GM19372 (cell line): ENCODE results near the gene GRIN3B.
"Not testable (repeated sequence)": the region's sequence is repeated elsewhere in the genome, so short reads cannot be mapped to it uniquely, and the experiment has no call there.

Source experiments
- ATAC-seq: cut with Tn5 transposase; IDR thresholded peaks from one replicate; pipeline ENCODE4 v1.9.1; 2021; ENCODE audit warnings: mild to moderate bottlenecking, low read depth, moderate library complexity; ENCODE audit not compliant: unreplicated experiment

GRIN3B gene, protein sequence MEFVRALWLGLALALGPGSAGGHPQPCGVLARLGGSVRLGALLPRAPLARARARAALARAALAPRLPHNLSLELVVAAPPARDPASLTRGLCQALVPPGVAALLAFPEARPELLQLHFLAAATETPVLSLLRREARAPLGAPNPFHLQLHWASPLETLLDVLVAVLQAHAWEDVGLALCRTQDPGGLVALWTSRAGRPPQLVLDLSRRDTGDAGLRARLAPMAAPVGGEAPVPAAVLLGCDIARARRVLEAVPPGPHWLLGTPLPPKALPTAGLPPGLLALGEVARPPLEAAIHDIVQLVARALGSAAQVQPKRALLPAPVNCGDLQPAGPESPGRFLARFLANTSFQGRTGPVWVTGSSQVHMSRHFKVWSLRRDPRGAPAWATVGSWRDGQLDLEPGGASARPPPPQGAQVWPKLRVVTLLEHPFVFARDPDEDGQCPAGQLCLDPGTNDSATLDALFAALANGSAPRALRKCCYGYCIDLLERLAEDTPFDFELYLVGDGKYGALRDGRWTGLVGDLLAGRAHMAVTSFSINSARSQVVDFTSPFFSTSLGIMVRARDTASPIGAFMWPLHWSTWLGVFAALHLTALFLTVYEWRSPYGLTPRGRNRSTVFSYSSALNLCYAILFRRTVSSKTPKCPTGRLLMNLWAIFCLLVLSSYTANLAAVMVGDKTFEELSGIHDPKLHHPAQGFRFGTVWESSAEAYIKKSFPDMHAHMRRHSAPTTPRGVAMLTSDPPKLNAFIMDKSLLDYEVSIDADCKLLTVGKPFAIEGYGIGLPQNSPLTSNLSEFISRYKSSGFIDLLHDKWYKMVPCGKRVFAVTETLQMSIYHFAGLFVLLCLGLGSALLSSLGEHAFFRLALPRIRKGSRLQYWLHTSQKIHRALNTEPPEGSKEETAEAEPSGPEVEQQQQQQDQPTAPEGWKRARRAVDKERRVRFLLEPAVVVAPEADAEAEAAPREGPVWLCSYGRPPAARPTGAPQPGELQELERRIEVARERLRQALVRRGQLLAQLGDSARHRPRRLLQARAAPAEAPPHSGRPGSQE

DNA sequence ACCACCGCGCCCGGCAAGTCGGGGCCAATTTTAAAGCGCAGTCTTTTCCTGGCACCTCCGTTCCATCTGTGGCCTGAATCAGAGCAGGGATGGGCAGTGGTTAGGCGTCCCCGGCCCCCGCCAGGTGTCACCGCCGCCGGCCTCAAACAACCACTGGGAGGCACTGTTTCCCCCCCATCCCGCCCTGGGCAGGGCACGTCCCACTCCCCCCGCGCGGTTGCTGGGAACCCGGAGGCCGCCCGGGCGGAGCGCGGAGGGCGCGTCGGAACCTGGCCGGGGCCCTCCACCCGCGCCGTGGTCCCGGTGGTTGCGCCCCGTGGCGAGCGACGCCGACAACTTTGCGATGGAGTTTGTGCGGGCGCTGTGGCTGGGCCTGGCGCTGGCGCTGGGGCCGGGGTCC lies at the start of gene GRIN3B:
TSS of gene GRIN3B (plus strand) at position 325 of the 400 bp plus-strand sequence. CDS start at position 344, 19 bp downstream.
- ATAC-seq: no peak

DNA sequence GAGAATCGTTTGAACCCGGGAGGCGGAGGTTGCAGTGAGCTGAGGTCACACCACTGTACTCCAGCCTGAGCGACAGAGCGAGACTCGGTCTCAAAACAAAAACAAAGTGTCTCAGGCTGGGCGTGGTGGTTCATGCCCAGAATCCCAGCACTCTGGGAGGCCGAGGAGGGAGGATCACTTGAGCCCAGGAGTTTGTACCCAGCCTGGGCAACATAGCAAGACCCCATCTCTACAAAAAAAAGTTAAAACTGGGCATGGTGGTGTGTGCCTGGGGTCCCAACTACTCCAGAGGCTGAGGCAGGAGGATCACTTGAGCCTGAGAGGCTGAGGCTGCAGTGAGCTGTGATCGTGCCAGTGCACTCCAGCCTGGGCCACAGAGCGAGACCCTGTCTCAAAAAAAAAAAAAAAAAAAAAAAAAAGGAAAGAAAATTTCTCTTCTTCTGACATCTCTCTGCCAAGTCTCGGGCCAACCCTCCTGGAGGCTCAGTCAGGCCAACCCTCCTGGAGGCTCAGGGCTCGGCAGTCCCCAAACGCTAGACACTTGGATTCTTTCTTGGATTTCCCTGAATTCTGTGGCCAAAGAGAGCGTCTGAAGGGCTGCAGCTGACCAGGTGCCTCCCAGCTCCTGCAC lies 48.1 kb upstream of the GRIN3B start:
- no peak for ATAC-seq

DNA sequence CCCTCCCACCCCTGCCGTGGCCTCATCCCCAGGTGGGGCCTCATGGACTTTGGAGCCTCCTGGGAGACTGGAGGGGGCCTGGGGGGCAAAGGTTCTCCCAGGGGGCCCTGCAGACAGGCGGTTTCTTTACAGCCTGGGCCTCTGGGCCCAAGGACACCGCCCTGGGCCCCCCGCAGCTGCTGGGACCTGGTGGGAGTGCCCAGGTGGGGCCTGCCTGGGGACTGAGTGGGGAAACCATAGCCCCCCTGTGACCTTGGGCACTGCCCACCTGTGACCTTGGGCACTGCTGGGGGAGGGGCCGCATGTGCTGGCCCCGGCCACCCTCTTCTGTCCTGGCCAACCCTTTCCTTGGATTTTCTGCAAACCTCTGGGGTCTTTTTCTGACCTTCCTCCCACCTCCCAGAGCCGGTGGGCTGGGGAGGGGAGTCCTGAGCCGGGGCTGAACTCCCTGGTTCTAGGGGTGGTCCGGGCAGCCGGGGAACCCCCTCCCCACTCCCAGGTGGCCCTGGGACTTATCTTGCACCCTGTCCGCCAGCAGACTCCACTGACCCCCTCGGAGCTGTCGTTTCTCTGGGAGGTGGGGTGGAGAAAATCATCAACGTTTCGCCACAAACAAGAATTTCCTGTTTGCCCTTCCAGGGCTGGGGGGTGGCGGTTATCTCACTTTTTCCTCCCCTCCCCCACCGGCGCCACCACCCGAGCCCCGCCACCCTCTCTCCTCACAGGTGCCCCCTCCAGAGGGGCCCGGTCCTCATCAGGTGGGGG lies 47.4 kb upstream of the GRIN3B start:
- ATAC-seq: no peak

DNA sequence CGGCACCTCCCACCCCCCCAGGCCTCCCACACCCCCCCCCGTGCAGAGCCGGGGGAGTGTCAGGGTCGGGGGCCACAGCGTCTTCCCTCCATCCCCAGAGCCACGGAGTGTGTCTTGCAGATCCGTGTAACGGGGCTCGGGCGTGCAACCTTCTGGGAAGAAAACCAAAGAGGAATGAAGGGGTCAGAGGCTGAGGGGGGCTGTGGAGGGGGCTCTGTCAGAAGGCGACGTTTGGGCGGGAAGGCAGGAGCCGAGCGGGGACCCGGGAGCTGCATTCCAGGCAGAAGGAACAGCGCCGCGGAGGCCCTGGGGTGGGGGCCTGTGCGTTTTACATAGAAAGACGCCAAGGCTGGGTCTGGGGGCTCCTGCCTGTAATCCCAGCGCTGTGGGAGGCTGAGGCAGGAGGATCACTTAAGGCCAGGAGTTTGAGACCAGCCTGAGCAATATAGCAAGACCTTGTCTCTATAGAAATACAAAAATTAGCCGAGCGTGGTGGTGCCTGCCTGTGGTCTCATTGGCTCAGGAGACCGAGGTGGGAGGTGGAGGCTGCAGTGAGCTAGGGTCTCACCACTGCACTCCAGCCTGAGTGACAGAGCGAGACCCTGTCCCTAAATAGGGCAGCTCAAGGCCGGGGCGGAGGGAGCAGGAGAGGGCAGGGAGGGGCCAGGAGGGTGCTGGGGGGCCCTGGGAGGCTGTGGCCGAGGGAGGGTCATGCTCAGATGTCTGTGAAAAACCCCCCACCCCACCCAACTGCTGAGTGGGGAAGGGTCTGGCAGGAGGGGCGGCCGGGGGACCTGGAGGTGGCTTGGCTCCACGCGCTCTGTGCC lies 46.6 kb upstream of the GRIN3B start:
- no peak for ATAC-seq

DNA sequence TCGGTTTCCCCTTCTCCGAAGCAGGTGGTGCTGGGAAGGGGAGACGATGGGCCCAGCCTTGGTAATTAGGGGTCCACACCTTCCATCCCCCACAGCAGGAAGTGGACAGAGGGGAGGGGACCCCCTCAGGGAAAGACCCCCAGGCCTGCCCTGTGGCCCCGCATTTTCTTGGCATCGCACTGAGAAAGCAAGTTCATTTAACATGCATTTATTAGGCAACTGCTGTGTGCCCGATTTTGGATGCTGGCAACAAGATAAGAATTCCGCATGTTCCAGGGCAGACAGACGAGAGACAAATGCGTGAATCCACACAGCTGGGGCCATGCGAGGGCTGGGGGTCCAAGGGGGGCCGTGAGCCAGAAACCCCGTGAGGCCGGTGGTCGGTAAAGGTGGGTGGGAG lies 45.9 kb upstream of the GRIN3B start:
- no peak for ATAC-seq

DNA sequence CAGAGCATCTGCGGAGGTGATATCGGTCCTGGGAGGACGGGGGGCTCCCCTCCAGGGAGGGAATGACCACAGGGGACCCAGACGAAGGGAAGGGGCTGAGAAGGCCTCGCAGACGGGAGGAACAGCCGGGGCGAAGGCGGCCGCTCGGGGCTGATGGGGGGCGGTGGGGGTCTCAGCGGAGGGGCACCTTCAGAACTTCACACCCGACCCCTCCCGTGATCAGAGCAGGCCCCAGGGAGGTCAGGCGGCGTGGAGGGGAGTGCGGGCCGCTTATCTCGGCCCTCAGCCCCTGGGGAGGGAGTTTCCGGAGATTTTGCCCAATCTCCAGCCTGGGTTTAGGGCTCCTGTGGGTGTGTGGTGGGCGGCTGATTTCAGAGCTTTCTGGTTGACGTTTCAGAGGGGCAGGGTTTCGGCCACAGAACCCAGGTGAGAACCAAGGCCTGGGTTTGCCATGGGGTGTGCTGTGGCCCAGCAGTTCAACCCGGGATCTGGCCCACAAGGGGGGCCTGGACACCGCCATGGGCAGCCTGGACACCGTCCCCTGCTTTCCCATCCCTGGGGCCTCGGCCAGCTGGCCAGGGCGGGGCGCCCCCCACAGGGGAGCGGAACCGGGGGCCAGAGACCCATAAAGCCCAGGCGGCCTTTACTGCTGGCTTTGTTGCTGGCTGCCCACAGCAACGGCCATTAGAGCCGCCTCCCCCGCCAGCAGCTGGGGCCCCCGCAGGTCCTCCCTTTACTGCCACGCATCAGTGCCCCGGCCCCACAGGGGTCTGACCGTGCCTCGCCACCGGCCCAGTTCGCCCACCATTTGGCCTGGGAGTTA lies 45.3 kb upstream of the GRIN3B start:
- ATAC-seq: no peak

DNA sequence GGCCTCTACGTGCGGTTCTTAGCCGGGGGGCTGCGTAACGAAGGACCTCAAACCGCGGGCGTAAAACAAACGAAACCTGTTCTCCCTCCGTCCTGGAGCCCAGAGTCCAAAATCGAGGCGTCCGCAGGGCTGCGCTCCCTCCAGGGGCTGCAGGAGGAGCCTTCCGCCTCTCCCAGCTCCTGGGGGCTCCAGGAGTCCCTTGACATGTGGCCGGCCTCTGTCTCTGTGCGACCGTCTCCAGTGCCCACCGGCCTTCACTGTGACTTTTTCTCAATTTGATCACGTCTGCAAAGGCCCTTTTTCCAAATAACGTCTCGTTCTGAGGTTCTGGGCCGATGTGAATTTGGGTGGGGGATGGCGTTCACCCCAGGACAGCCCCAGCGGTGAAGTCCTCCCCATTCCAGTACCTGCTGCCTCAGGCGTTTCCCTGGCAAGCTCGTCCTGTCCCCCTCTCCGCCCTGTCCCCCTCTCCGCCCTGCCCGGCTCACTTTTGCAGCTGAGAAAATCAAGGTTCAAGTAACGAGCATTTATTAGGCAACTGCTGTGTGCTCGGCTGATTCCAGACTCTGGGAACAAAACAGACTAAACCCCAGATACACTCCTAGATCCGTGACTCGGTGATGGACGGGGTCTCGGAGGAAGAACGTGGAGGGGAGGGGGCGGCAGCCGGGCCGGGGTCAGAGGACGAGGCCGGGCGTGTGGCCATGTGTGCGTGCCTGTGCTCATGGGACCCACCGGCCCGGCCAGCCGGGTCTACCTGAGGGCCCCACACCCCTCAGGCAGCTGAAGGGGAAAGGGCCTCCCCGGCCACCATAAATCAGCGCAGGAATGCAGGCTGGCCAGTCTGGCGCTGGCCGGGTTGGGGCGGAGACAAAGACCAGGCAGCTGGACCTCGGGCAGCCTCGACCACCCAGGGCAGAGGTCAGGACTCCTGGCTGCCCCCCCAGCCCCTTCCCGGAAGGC lies 44.1 kb upstream of the GRIN3B start:
- ATAC-seq: no peak

DNA sequence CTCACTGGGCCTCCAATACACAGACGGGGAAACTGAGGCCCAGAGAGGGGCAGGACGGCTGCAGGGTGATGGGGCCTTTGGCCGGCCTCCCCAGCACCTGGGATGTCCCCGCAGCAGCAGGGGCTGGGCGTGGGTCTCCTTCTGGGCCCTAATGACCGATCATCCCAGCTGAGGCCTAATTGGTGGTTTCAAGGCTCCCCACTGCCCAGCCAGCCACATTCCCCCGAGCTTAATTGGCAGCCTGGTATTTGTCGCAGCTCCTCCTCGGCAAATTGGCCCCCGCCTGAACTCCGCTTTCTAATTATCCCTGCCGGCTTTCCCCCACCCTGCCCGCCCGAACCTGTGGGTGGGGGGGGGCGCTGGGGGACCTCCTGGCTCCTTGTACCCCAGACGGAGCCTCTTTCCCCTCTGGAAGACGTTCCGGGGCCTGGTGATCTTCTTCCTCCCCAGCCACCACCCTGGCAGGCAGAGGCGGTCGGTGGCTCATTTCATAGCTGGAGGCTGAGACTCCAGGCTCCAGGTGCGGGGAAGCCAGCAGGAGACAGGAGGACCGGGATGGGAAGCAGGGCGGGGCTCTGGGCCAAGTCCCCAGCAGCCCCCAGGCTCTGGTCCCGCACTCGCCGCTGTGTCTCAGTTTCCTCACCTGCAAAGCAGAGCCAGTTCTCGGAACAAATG lies 43.3 kb upstream of the GRIN3B start:
- no peak for ATAC-seq

DNA sequence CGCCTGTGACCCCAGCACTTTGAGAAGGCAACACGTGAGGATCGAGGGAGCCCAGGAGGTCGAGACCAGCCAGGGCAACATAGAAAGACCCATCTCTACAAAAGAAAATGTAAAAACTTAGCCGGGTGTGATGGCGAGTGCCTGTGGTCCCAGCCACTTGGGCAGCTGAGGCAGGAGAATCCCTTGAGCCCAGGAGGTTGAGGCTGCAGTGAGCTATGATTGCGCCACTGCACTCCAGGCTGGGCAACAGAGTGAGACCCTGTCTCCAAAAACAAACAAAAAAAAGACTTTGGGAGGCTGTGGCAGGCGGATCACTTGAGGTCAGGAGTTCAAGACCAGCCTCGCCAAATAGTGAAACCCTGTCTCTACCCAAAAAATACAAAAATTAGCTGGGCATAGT lies 42.6 kb upstream of the GRIN3B start:
- ATAC-seq: not testable (repeated sequence)

DNA sequence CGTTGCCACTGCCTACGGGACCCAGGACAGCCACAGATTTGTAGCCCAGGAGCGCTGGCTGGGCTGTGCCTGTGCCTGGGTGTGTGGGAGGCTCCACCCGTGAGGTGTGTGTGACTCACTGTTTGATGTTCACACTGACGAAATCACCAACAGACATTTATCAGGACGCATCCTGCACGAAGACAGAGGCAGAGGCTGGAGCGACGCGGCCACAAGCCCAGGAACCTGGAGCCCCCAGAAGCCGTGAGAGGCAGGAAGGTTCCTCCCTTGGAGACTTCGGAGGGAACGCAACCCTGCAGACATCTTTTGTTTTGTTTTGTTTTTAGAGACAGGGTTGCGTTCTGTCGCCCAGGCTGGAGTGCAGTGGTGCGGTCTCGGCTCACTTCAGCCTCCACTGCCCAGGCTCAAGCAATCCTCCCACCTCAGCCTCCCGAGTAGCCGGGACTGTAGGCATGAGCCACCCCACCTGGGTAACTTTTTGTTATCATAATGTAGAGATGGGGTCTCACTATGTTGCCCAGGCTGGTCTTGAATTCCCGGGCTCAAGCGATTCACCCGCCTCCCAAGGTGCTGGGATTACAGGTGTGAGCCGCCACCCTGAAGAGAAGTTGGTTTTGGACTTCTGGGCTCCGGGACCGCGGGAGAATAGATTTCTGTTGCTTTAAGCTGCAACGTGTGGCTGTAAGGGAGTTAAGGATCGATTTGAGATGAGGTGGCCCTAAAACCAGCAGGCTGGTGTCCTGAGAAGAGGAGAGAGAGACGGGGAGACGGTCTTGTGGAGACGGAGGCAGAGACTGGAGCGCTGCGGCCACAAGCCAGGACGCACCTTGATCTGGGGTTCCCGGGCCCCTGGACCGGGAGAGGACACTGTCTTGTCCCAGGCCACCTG lies 41.0 kb upstream of the GRIN3B start:
- no peak for ATAC-seq

DNA sequence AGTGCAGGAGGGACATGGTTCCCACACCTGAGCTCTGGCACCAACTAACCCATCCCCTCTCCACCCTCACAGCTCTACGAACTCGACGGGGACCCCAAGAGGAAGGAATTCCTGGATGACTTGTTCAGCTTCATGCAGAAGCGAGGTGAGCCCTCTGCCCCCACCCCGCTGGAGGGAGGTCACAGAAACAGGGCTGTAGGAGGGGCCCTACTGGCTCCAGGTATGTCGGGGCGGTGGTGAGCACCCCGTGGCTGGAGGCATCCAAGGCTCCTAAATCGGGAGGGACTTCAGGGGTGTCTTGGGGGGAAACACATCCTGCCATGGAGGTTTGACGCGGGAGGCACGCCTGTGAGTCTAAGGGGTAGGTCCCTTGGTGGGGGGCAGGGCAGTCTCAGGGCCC lies 40.2 kb upstream of the GRIN3B start:
- ATAC-seq: no peak

DNA sequence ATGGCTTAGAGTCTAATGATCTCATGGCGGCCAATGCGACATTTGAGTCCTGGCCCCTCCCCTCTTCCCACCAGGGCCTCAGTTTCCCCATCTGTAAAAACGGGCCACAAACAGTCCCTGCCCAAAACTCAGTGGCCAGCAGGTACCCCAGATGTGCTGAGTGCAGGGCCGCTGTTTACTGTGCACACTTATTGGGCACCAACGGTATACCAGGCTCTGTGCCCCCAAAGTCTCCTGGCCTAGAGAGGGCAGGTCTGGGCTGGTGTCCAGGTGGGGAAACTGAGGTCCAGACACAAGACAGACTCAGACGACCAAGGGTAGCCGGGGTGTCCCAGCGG lies 39.6 kb upstream of the GRIN3B start:
- no peak for ATAC-seq

DNA sequence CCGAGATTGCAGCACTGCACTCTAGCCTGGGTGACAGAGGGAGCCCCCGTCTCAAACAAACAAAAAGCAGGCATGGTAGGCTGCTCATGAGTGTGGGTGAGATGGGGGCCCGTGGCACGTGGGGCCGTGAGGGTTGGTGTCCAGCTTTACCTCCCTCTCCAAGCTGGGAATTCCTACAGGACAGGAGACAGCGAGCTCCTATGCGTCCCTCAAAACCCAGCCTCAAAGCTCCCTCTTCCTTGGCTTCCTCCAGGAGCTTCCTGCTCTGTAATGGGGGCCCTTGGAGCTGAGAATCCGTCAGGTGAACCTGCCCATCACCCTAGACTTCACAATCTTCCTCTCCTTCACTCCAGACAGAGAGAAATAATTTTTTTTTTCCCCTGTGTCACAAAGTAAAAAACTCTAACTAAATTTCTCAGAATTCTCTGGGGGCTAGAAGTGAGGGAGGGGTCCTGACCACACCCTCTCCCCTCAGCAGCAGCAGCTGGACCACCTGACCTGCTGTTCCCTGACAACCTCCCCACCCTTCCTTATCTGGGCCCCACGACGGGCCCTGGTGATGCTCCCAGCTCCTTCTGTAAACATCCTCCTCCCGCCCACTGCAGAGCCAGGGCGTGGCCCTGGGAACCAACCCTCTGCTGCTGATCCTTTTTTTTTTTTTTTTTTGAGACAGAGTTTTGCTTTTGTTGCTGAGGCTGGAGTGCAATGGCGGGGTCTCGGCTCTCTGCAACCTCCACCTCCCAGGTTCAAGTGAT lies 38.2 kb upstream of the GRIN3B start:
- no peak for ATAC-seq

DNA sequence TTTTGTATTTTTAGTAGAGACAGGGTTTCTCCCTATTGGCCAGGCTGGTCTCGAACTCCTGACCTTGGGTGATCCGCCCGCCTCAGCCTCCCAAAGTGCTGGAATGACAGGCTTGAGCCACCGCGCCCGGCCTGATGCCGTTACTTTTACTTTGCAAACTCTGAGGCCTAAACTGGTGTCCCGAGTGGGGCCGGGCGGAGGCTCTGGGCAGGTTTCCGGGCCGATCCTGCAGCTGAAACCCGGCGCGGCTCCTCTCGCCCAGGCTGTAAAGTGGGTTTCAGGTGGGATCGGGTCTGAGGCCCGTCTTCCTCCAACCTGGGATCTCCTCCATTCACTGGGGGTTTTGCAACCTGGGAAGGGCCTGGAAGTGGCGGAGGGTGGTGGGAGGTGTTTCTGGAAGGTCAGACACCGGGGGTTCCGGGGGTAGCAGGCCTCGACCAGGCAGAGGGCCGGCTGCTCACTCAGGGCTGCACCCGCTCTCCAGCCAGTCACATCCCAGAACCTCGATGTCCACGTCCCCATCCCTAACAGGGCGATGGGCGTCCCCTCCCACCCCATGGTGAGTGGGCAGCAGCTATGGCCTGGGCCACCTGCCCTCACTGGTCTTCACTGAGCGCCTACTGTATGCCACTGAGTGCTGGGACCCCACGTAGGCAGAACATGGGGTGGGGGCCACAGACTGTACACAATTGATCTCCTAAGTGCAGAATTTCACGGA lies 37.4 kb upstream of the GRIN3B start:
- ATAC-seq: no peak
